GM21825 (cell line): Measurements from ENCODE around the gene DENND1A.
"Not testable (repeated sequence)": the region's sequence is repeated elsewhere in the genome, so short reads cannot be mapped to it uniquely, and the experiment has no call there.

Experiments
- ATAC-seq: cut with Tn5 transposase; IDR thresholded peaks from one replicate; pipeline ENCODE4 v1.9.1; 2021; ENCODE audit warnings: mild to moderate bottlenecking, moderate library complexity; ENCODE audit not compliant: unreplicated experiment

Gene DENND1A, protein sequence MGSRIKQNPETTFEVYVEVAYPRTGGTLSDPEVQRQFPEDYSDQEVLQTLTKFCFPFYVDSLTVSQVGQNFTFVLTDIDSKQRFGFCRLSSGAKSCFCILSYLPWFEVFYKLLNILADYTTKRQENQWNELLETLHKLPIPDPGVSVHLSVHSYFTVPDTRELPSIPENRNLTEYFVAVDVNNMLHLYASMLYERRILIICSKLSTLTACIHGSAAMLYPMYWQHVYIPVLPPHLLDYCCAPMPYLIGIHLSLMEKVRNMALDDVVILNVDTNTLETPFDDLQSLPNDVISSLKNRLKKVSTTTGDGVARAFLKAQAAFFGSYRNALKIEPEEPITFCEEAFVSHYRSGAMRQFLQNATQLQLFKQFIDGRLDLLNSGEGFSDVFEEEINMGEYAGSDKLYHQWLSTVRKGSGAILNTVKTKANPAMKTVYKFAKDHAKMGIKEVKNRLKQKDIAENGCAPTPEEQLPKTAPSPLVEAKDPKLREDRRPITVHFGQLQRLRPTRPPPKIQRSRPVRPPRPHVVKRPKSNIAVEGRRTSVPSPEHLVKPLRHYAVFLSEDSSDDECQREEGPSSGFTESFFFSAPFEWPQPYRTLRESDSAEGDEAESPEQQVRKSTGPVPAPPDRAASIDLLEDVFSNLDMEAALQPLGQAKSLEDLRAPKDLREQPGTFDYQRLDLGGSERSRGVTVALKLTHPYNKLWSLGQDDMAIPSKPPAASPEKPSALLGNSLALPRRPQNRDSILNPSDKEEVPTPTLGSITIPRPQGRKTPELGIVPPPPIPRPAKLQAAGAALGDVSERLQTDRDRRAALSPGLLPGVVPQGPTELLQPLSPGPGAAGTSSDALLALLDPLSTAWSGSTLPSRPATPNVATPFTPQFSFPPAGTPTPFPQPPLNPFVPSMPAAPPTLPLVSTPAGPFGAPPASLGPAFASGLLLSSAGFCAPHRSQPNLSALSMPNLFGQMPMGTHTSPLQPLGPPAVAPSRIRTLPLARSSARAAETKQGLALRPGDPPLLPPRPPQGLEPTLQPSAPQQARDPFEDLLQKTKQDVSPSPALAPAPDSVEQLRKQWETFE

DNA sequence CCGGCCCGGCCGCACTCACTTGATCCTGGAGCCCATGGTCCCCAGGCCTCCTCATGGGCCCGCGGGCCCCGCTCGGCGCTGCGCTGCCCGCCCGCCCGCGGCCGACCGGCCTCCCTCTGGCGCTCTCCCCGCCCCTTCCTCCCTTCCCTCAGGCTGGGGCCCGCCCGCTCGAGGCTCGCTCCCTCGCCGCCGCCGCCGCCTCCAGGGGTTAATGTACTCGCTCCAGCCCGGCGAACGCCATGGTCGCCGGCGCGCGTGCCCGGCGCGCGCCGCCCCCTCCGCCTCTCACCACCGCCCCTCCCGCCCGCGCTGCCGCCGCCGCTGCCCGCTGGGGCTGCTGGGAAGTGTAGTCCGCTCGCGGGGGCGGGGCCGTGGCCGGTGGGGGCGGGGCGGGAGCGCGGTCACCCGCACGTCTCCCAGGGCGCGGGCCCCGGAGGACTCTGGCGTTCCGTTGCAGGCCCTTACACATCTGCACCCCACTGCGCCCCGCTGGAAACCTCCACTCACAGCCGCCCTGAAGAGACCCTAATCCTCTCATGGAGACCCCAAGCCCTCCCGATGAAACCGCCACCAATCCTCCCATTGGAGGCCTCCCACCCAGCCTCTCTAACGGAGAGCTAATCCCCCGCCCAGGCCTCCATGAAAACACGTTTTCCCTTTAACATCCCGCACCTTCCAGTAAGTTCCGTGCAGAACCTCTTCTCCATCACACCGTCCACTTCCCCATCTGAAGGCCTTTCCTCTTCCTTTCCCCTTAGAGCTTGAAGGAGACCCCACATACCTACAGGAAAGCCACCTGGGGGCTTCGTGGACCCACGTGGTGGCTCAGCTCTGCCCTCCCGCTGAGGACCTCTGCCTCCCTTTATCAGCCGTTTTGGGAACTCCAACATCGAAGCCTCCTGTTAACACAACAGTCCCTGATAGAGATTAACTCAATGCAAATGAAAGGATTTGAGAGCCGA, at the start of gene DENND1A:
Gene DENND1A (minus strand): TSS at position 257 of the 962 bp plus-strand sequence. CDS start 221 bp downstream, at position 36.
- peak; percentile 71 for ATAC-seq

DNA sequence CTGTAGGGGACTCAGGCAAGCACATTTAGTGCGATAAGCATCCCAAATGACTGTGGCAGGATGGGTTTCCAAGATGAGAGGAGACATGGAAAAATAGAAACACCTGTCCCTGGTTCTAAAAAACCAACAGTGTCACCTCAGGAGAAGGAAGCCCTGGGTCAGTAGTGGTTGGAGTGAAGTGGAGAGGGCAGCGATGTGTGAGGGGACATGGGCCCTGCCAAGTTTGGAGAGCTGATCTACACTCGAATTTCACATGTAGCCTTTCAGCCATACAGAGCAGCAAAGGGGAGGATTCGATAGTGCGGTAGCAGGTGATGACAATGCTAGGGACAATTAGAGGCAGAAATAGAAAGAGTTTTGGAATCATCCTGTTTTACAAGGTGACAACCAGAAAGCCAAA, 49.1 kb upstream of the DENND1A start:
- no peak for ATAC-seq

DNA sequence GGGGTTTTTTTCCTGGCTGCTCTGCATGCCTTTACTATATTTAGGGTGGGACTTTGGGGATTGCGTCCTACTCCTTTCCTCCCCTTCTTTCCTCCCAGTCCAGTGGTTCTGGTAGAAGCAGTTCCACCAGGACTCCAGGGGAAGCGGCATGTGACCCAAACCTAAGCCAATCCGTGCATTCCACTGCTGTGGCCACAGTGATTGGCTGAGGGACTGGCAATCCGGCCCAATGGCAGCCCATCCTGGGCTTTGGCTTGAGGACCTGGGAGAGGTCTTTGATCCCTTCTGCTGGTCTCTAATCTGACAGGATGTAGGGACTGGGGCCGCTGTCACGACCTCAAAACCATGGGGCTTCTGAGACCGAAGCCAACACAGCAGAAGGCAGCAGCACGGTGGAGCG, 46.7 kb upstream of the DENND1A start:
- not testable (repeated sequence) for ATAC-seq

DNA sequence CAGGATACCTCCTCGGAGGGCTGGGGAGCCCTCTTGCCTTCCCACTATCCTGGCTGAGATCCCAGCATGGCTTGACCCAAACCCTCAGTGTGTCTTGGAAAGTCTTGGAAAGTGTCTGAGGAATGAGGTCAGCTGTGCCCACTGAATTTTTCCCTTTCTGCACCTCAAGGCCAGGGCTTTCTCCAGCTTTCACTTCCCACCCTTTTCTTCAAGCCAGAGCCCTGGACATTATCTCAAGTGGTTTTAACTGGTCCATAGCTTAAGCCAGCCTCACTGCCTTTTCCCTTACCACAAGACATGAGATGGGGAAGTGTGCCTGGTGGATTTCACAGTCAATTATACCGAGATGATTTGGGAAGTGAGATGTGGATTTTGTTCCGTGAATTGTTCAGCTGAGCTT, 45.9 kb upstream of the DENND1A start:
- ATAC-seq = no peak

DNA sequence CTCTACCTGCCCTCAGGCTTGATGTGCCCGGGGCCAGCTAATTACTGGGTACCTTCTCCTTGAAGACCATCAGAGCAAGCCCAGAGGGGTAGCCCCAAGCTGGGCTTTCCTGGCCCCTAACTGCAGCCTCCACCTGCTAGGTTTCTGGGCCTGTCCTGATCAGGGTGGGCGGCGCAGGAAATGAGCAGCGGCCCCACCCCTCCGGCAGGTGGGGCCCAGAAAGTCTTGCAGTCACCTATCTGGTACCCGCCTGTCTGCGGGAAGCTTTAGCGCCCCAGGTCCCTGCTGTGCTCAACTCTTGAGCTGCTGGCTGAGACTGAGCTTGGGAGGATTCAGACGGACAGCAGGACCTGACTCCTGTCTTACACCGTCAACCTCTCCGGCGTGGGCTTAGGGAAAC, 44.5 kb upstream of the DENND1A start:
- no peak for ATAC-seq

DNA sequence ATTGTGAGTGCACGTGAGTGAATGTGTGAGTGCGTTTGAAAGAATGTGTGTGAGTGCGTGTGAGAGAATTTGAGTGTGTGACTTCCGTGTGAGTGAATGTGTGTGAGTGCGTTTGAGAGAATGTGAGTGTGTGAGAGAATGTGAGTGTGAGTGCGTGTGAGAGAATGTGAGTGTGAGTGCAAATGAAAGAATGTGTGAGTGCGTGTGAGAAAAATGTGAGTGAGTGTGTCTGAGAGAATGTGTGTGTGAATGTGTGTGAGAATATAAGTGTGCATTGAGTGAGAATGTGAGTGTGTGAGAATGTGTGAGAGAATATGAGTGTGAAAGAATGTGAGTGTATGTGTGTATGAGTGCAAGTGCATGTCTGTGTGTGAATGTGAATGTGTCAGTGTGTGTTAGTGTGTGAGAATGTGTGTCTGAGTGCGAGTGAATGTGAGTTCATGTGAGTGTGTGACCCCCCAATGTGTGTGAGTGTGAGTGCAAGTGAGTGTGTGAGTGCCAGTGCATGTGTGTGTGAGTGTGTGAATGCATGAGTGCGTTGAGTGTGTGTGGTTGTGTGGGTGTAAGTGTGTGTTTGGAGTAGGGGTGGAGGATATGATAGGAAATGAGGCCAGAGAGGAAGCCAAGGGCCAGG, 43.8 kb upstream of the DENND1A start:
- ATAC-seq = no peak

DNA sequence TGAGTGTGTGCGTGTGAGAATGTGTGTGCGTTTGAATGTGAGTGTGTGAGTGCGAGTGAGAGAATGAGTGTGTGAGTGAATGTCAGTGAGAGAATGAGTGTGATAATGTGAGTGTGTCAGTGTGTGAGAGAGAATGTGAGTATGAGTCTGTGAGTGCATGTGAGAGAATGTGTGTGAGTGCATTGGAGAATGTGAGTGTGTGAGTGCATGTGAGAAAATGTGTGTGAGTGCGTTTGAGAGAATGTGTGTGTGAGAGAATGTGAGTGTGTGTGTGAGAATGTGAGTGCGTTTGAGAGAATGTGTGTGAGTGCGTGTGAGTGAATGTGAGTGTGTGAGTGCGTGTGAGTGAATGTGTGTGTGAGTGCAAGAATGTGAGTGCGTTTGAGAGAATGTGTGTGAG, 42.7 kb upstream of the DENND1A start:
- no peak for ATAC-seq

DNA sequence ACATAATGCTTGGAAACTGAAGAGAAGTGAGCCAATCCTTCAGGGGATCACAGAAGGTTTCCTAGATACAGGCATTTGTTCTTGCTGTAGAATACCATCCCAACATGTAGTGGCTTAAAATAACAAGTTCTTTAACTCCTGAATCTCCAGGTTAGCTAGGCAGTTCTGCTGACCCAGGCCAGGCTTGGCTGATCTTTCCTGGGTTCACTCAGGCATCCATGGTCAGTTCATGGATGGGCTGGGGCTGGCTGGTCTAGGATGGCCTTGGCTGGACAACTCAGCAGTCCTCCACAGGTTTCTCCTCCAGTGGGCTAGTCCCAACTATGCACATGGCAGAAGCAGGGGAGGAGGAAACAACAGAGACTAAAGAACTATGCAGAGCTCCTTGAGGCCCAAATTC, 37.4 kb upstream of the DENND1A start:
- no peak for ATAC-seq

DNA sequence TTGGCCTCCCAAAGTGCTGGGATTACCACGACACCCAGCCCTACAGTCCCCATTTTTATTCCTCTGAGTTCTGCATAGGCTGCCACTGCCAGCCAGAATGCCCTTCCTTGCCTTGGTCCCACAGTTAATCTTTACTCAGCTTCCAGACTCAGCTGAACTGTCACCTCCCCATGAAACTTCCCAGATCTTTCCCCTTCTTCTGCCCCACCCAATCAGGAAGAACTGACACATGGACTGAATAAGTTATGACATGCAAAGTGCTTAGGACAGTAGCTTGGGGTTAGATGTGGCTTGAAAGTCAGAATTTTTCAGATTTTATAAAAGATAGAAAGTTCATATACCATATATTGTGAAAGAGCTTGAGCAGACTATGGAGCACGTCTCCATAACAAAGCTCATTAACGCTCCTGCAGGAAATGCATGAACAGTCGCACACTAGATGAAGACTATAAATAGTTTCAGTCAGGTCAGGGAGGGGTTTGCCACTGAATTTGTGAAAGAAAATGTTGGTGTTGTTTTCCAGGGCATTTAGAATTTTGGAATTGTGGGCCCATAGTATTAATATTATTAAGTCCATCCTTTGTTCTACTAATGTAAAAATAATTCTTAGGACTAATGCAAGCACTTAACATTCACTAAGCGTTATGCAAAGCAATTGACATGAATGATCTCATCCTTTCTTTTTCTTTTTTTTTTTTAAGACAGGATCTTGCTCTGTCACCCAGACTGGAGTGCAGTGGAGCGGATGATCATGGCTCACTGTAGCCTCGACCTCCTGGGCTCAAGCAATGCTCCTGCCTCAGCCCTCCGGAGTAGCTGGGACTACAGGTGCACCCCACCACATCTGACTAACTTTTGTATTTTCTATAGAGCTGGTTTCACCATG, 36.1 kb upstream of the DENND1A start:
- no peak for ATAC-seq

DNA sequence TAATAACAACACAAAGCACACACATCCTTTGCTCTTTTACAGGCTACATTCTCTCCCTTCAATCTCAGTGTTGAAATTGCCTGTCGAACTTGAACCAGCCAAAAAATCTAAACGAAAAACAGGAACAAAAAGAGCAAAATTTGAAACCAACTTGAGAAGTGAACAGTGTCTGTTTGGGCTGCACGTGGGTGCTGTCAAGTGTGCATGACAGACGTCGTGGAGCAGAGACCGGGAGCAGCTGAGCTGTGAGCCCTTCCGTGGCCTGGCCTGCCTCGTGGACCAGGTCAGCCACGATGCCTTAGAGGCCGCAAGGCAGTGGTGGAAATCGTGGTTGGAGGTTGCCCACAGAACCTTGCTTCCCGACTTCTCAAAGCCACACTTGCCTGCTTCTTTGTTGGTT, 34.8 kb upstream of the DENND1A start:
- no peak for ATAC-seq

DNA sequence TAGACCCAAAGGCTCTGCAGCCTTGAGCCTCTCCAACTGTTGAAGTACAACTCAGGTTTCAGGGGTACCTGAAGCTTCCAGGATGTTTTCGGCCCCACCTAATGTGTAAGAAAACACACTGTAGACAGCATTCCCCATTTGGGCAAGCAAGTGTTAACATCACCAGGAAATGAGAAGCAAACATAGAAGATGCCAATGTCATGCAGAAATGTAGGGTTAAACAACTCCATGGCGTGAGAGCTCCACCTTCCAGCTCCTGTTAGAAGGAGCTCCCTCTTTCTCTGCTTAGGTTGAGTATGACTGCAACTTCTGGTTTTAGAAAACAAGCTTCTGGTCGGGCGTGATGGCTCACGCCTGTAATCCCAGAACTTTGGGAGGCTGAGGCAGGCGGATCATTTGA, 31.0 kb upstream of the DENND1A start:
- no peak for ATAC-seq

DNA sequence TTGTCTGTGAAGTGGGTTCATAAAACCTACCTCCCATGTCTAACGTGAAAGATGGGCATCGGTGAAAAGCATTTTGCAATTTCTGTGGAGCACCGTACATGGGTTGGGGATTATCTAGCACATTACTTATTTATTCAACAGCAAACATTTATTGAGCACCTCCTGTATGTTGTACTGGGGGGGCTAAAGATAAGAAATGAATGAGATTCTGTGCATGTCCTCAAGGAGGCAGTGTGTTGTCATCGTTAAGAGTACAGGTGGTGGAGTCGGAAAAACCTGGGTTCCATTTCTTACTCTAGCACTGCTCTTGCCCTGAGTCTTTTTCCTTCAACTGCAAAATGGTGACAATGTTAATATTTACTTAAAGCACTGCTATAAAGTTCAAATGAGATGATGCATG, 30.4 kb upstream of the DENND1A start:
- ATAC-seq = no peak

DNA sequence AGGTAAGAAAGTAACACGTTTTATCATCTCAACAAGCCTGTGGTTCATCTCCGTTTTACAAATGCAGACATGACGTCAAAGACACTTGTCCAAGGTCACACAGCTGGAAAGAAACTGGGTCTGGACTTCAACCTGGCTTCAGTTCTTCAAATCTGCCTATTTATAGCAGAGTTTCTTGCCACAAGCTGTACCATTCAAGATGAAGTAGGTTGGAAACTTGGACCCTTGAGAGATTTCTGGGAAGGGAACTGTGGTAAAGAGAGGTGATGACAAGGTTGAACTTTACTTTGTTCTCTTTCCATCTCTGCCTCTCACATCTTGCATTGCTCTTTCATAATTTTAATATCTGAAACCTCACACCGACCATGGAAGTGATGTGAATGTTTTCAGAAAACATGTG, 29.9 kb upstream of the DENND1A start:
- ATAC-seq = no peak

DNA sequence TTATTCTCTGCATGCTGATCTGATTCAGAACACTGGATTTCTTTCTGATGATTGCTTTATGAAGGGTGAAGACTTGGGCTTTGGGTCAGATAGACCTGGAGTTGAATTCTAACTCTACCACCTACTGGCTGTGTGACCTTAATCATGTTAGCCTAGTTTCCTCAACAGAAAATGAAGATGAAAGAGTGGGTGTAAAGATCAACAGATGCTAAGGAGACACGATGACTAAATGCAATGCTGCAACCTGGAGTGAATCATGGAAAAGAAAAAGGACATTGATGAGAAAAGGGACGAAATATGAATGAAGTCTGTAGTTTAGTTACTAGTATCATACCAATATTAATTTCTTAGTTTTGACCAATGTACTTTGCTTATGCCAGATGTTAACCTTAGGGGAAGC, 27.8 kb upstream of the DENND1A start:
- ATAC-seq = no peak

DNA sequence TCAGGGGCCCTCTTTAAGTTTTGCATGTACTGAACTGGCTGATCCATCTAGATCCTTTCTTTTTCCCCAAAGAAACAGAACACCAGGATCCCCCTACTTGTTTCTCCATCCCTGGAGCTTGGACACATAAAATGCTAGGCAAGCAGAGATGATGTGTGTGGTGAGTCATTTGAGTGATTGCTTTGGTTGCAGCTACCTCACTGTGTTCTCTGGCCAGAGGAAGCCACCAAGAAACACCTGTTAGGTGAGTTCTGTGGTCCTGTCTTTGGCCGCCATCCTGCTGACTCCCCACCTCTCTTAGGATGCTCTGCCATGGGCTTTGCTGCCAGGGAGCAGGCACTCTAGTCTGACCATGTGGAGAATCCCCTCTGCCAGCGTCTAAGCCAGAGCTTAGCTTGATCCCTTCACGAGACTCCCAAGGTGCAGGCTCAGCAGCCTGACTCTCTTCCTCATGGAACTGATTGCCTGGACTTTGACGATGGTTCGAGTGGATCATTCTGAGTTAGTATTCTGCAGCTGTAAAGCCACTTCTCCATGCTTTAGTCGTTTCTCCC, 27.3 kb upstream of the DENND1A start:
- ATAC-seq = no peak

DNA sequence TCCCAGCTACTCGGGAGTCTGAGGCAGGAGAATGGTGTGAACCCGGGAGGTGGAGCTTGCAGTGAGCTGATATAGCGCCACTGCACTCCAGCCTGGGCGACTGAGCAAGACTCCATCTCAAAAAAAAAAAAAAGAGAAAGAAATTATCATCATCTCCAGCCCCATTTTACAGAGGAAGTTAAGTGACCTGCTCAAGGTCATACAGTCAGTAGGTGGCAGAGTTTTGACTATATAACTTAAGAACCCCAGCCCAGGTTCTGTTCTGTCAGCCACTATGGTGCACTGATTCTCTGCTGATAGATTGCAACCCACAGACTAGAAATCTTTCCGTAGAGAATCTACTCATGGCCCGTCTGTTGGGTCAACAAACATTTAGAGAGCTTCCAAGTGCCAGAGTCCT, 25.7 kb upstream of the DENND1A start:
- no peak for ATAC-seq

DNA sequence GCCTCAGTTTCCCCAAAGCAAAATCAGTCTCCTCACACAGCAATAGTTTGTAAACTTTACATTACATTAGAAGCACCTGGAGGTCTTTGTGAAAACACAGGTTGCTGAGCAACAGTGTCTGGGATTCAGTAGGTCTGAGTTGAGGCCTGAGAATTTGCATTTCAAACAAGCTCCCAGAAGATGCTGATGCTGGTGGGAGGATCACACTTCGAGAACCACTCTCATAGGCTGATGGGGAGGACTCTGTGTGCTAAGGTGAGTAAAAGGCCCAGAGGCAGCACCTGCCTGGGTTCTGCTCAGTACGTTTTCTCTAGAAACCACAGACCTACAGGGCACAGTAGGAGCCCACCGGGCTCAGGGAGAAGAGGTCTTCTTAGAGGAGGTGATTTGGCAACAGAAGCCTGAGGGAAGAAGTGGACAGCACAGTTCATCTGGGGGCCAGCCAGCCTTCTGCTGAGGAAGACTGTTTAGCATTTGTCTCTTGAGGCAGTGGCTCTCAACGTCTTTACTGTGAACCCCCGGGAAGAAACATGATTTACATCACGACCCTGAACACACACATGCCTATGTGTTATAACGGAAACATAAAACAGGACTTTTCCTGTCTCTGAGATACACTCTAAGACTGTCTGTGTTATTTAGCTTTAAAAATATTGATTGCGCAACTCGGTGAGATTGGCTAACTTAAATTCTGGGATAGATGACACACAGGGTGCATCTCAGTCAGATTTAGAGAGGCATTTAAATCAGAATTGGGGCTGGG, 24.8 kb upstream of the DENND1A start:
- no peak for ATAC-seq
